ENCODE data around the gene SELENON. TPM values are rescaled to one million over a fixed set of nuclear protein-coding genes. Genes with fewer than 3 reads are reported as not detected.

SELENON gene
- total RNA-seq, 4 donors from 2014 or later = 33.5 to 82.8 (median 39.4) TPM

- no peaks in the 10 kb centered on the region for H3K36me3 ChIP-seq
- no CpG with 5 or more reads among the region's 8 CpGs for WGBS, 2 donors (ENCODE audit: low coverage in 1 of 2)
- peak overlapping the region in 3 of 4 donors; percentile 89 to 92 (median 89) for H3K27ac ChIP-seq
- no peaks in the 10 kb centered on the region for H3K9me3 ChIP-seq
- no peak for ATAC-seq
- no peak overlapping the region for H3K4me3 ChIP-seq
- peaks cover 0 to 68% (median 28%) of the 10 kb centered on the region in 3 donors for H3K4me1 ChIP-seq
- no peak for TF ChIP-seq POLR2AphosphoS5 (IDR thresholded peaks at IDR 0.05)
- TF ChIP-seq POLR2A (IDR thresholded peaks at IDR 0.05) = no peak
- no peak for TF ChIP-seq EP300 (IDR thresholded peaks at IDR 0.05)
- no peak for TF ChIP-seq CTCF (IDR thresholded peaks at IDR 0.05)
- no peaks in the 10 kb centered on the region for H3K27me3 ChIP-seq
Measured at GRCh38 chr1:25798666-25799351, 1.2 kb upstream of the SELENON start.

- H3K36me3 ChIP-seq = no peaks in the 10 kb centered on the region
- H3K4me1 ChIP-seq = peaks cover 0 to 74% (median 28%) of the 10 kb centered on the region in 3 donors
- WGBS, 2 donors (ENCODE audit: low coverage in 1 of 2) = 19 to 37% methylated on average over 3 to 6 of the region's 12 CpGs
- no peaks in the 10 kb centered on the region for H3K27me3 ChIP-seq
- peak overlapping the region; percentile 35 to 92 (median 89) for H3K27ac ChIP-seq
- H3K9me3 ChIP-seq = no peaks in the 10 kb centered on the region
- ATAC-seq = no peak
- TF ChIP-seq CTCF (IDR thresholded peaks at IDR 0.05) (no peak), EP300 (IDR thresholded peaks at IDR 0.05) (no peak), POLR2A (IDR thresholded peaks at IDR 0.05) (no peak)
- peak overlapping the region; percentile 35 to 73 for H3K4me3 ChIP-seq
Measured at GRCh38 chr1:25799352-25799934, 550 bp upstream of the SELENON start.

GRCh38 chr1:25800703-25801377, 847 bp downstream of the SELENON start:
- Histone ChIP-seq H3K9me3 (no peaks in the 10 kb centered on the region), H3K4me1 (peaks cover 0 to 88% (median 28%) of the 10 kb centered on the region in 3 donors), H3K36me3 (peaks cover 0 to 11% of the 10 kb centered on the region in 2 donors), H3K4me3 (peak overlapping the region; percentile 69 to 73), H3K27ac (peak overlapping the region; percentile 30 to 92 (median 86)), H3K27me3 (no peaks in the 10 kb centered on the region)
- no peak for TF ChIP-seq EP300 (IDR thresholded peaks at IDR 0.05)
- no peak for TF ChIP-seq CTCF (IDR thresholded peaks at IDR 0.05)
- no peak for TF ChIP-seq POLR2AphosphoS5 (IDR thresholded peaks at IDR 0.05)
- TF ChIP-seq POLR2A (IDR thresholded peaks at IDR 0.05) = no peak
- ATAC-seq = peak; percentile 1
- WGBS, 2 donors (ENCODE audit: low coverage in 1 of 2) = 24% methylated on average over 5 of the region's 15 CpGs

- Histone ChIP-seq H3K36me3 (peaks cover 0 to 30% of the 10 kb centered on the region in 2 donors), H3K4me1 (peaks cover 0 to 94% (median 35%) of the 10 kb centered on the region in 3 donors), H3K9me3 (no peaks in the 10 kb centered on the region), H3K27ac (peak overlapping the region in 2 of 4 donors; percentile 3 to 12), H3K27me3 (no peaks in the 10 kb centered on the region), H3K4me3 (no peak overlapping the region)
- TF ChIP-seq POLR2AphosphoS5 (IDR thresholded peaks at IDR 0.05) (no peak), CTCF (IDR thresholded peaks at IDR 0.05) (no peak), POLR2A (IDR thresholded peaks at IDR 0.05) (no peak), EP300 (IDR thresholded peaks at IDR 0.05) (no peak)
- WGBS, 2 donors (ENCODE audit: low coverage in 1 of 2) = 58 to 79% methylated on average over 2 to 4 of the region's 6 CpGs
- ATAC-seq = no peak
Measured at GRCh38 chr1:25802915-25803314, 2.9 kb downstream of the SELENON start.
